Measurements from ENCODE around the gene EHBP1. TPM values are rescaled to one million over a fixed set of nuclear protein-coding genes. Genes with fewer than 3 reads are reported as not detected.

The EHBP1 gene
- total and polyA plus RNA-seq, 2 experiments from 2014 or later = 11.7 to 30.8 TPM

DNA sequence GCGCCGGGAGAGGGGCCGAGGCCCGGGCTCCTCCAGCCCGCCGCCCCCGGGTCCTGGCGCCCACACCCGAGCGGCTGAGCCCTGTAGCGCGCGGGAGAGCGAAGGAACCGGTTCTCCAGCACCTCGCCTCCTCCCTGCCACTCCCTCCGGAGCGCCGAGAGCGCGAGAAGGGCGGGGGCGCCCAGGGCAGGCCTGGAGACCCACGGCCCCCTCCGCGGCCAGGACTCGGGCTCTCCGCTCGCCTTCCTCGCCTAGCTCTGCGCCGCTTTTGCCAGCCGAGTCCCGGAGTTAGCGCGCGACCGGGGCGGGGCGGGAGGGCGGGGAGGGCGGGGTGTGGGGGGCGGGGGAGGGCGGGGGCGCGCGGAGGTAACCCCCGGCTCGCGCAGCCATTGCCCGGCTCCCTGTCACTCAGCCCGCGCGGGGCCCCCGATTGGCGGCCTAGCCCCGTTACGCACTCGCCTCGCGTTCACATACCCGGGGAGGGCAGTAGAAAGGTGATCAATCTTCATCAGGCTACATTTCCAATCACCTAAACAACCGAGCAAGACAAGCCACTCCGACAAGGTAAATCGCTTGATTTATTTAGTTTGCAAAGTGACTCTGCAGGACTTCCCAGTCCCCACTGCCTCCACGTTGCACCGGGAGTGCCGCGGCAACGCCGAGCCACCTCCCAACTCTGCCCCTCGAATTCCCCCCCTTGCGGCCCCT is 345.0 kb downstream of the EHBP1 start, which contains the start of gene OTX1:
TSS of gene OTX1 (plus strand) at position 497 of the 708 bp plus-strand sequence. CDS start 2,161 bp downstream, outside the sequence.
- H3K27me3 ChIP-seq = peaks cover 100% of the 10 kb centered on the region
- no peaks in the 10 kb centered on the region for H3K36me3 ChIP-seq
- H3K4me3 ChIP-seq = peak within 1 kb of the TSS; percentile 60
- no peaks in the 10 kb centered on the region for H3K4me1 ChIP-seq (ENCODE audit: low read depth)
- TF ChIP-seq, protein P1, sequence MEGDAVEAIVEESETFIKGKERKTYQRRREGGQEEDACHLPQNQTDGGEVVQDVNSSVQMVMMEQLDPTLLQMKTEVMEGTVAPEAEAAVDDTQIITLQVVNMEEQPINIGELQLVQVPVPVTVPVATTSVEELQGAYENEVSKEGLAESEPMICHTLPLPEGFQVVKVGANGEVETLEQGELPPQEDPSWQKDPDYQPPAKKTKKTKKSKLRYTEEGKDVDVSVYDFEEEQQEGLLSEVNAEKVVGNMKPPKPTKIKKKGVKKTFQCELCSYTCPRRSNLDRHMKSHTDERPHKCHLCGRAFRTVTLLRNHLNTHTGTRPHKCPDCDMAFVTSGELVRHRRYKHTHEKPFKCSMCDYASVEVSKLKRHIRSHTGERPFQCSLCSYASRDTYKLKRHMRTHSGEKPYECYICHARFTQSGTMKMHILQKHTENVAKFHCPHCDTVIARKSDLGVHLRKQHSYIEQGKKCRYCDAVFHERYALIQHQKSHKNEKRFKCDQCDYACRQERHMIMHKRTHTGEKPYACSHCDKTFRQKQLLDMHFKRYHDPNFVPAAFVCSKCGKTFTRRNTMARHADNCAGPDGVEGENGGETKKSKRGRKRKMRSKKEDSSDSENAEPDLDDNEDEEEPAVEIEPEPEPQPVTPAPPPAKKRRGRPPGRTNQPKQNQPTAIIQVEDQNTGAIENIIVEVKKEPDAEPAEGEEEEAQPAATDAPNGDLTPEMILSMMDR (IDR thresholded peaks at IDR 0.05; ENCODE audit: low read depth, low read length) = no peak
- H3K27ac ChIP-seq = no peak within 1 kb of the TSS
- no peaks in the 10 kb centered on the region for H3K9me3 ChIP-seq (ENCODE audit: low read depth)
- peak in 1 of 2 donors; percentile 78 for DNase-seq (ENCODE audit: low read depth in 1 of 2, low spot score in 1 of 2)

DNA sequence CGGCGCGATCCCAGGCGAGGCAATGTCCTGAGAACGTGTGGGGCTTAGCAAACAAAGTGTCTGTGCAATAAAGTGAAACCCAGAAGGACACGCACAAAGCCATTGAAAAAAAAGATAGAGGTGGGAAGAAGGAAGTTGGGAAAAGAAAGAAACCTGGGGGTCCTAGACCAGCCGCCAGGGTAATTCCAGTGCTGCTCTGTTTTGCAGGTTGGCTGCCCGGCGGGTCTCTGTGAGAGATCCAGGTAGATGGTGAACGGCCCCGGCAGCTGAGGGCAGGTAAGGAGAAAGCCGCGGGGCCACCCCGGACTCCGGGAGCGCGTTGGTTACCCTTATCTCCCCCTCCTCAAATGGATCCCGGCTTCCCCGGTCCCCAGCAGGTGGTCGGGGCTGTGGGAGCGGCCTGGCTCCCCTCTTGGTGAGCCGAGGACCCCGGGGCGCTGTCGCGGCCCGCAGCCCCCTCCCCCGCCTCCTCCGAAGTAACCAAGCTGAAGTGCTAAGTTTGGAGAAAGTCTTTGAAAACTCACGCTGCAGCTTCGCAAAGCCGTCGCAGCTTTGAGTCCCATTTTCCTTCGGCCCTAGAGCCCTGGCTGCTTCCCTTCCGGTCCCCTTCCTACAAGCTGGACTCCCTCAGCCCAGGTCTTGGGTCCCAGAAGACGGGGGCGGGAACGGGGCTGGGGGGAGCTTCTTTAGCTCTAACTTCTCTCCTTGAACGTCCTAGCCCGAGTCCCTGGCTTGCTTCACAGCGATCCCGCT is 345.7 kb downstream of the EHBP1 start:
- DNase-seq (ENCODE audit: low read depth in 1 of 2, low spot score in 1 of 2) = no peak
- H3K27me3 ChIP-seq = peaks cover 100% of the 10 kb centered on the region
- no peak overlapping the region for H3K27ac ChIP-seq
- H3K4me1 ChIP-seq (ENCODE audit: low read depth) = no peaks in the 10 kb centered on the region
- H3K36me3 ChIP-seq = no peaks in the 10 kb centered on the region
- peak overlapping the region; percentile 60 for H3K4me3 ChIP-seq
- H3K9me3 ChIP-seq (ENCODE audit: low read depth) = no peaks in the 10 kb centered on the region
- TF ChIP-seq, protein P1 (IDR thresholded peaks at IDR 0.05; ENCODE audit: low read depth, low read length) = no peak

DNA sequence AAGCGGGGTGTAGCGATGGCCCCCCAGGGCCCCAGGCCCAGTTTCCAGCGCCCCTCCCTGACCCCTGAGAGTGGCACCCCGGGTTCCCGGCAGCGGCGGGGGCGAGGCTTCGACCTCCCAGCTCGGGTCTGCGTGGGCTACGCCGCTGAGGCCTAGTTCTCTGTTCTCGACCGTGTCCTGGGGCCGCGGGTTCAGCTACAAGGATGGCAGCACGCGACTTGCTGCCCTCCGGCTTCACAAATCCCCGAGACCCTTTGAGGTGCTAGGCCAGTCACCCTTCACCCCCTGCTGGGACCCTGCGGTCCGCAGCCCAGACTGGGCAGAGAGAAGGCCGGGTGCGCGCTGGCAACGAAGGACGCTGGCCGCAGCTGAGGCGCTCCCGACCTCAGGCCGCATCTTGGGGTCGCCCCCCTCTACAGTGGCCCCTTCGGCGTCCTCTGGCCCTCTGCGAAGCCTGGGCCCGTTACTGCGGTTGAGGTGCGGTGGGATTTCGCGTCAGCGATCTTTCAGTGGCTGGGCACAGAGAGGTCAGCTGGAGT is 346.4 kb downstream of the EHBP1 start:
- Histone ChIP-seq H3K36me3 (no peaks in the 10 kb centered on the region), H3K9me3 (ENCODE audit: low read depth) (no peaks in the 10 kb centered on the region), H3K4me1 (ENCODE audit: low read depth) (no peaks in the 10 kb centered on the region), H3K27me3 (peaks cover 100% of the 10 kb centered on the region), H3K4me3 (no peak overlapping the region), H3K27ac (no peak overlapping the region)
- DNase-seq (ENCODE audit: low read depth in 1 of 2, low spot score in 1 of 2) = no peak
- TF ChIP-seq, protein P1 (IDR thresholded peaks at IDR 0.05; ENCODE audit: low read depth, low read length) = no peak

DNA sequence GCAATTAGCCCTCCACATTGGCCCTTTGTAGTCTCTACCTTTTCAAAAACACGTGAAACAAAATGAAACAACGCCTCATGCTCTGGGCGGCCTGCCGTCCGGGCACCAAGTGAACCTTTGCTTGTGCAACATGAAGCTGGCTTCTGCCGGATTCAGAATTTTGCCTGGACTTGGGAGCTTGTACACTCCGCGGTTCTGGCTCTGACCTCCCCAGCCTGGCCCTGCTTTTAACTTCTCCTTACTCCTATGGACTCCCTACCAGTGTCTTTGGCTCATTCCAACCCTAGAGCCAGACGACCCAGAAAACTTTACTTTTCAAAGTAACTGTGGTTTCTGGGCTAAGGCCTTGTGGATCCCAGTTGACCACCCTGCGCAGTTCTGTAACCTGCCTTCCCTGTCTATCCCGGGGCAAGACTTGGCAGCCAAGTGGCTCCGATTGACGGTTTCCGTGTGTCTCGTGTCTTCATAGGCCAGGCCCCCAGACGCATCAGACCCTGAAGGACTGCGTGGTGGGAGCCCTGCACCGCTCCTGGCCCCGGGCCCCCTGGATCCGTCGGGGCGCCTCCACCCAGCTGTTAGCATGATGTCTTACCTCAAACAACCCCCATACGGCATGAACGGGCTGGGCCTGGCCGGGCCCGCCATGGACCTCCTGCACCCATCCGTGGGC is 347.0 kb downstream of the EHBP1 start:
- TF ChIP-seq, protein P1 (IDR thresholded peaks at IDR 0.05; ENCODE audit: low read depth, low read length) = no peak
- no peaks in the 10 kb centered on the region for H3K4me1 ChIP-seq (ENCODE audit: low read depth)
- no peak overlapping the region for H3K27ac ChIP-seq
- no peak overlapping the region for H3K4me3 ChIP-seq
- H3K9me3 ChIP-seq (ENCODE audit: low read depth) = no peaks in the 10 kb centered on the region
- no peaks in the 10 kb centered on the region for H3K36me3 ChIP-seq
- H3K27me3 ChIP-seq = peaks cover 100% of the 10 kb centered on the region
- DNase-seq (ENCODE audit: low read depth in 1 of 2, low spot score in 1 of 2) = no peak

DNA sequence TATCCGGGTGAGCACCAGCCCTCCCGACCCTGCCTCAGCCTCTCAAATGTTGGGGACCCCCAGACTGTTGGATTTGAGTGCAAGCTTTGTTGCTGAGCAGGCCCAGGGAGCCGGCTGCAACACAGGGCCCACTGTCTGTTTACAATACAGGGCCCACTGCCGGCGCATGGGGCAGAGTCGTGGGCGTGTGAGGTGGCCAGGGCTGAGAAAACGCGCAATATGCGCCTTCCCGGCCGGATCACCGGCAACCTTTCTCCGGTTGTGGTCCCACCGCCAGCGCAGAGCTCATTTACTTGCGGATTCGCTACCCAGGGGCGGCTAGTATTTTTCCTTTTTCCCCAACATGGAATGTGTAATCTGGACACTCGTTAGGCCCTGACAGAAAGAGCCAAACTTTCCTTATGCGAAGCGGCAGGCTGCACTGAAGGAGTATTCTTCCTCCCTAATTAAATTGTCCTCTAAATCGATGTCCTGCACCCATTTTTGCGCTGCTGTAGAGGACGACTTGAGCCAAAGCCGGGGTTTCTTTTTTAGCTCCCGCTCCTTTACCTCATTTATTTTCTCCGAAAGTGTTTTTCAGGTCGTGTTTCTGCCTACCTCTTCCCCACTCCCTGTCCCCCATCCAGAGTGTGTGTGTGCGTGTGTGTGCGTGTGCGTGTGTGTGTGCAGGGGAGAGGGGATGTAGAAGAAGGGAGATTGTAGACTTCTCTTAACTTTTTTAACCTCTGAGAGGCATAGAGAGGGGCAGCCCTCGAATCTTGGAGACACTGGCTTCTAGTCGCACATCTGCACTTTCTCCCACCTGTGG is 347.8 kb downstream of the EHBP1 start:
- Histone ChIP-seq H3K4me3 (no peak overlapping the region), H3K4me1 (ENCODE audit: low read depth) (no peaks in the 10 kb centered on the region), H3K27me3 (peaks cover 100% of the 10 kb centered on the region), H3K36me3 (no peaks in the 10 kb centered on the region), H3K9me3 (ENCODE audit: low read depth) (no peaks in the 10 kb centered on the region), H3K27ac (no peak overlapping the region)
- TF ChIP-seq, protein P1 (IDR thresholded peaks at IDR 0.05; ENCODE audit: low read depth, low read length) = no peak
- DNase-seq (ENCODE audit: low read depth in 1 of 2, low spot score in 1 of 2) = no peak
